Neuronal stem cell (in vitro differentiated cells): ENCODE results near the gene IKZF2.

ENCODE experiments used
- DNase-seq: peaks from one replicate; pipeline ENCODE4 v3.0.0-alpha.2; 2013; ENCODE audit warnings: low spot score
- H2AFZ ChIP-seq: one replicate; pipeline ENCODE4 v1.6.1; 2013; ENCODE audit warnings: mild to moderate bottlenecking, low read length, inconsistent platforms
- H2AK5ac ChIP-seq: 2 replicates; pipeline ENCODE4 v1.6.1; 2013; ENCODE audit warnings: low read depth, mild to moderate bottlenecking, inconsistent platforms, low read length, moderate library complexity, mixed read lengths
- H2BK120ac ChIP-seq: 2 replicates; pipeline ENCODE4 v1.6.1; 2013; ENCODE audit warnings: low read depth, mild to moderate bottlenecking, inconsistent platforms, low read length, moderate library complexity, mixed read lengths
- H2BK12ac ChIP-seq: one replicate; pipeline ENCODE4 v1.6.1; 2013; ENCODE audit warnings: low read length, inconsistent platforms
- H2BK15ac ChIP-seq: 2 replicates; pipeline ENCODE4 v1.6.1; 2013; ENCODE audit warnings: mild to moderate bottlenecking, low read length, inconsistent platforms, mixed read lengths
- H2BK5ac ChIP-seq: one replicate; pipeline ENCODE4 v1.6.1; 2013; ENCODE audit warnings: inconsistent platforms, mild to moderate bottlenecking, low read length, moderate library complexity
- H3K14ac ChIP-seq: one replicate; pipeline ENCODE4 v1.6.1; 2013; ENCODE audit warnings: low read length, inconsistent platforms
- H3K18ac ChIP-seq: 2 replicates; pipeline ENCODE4 v1.6.1; 2013; ENCODE audit warnings: low read length, inconsistent platforms
- H3K23ac ChIP-seq: 2 replicates; pipeline ENCODE4 v1.6.1; 2013; ENCODE audit warnings: low read depth, mild to moderate bottlenecking, mixed read lengths, low read length, inconsistent platforms; ENCODE audit not compliant: poor library complexity
- H3K27ac ChIP-seq: replicated peaks from 3 replicates; pipeline ENCODE4 v1.5.1; 2013; ENCODE audit warnings: low read length, inconsistent platforms
- H3K27me3 ChIP-seq, 3 experiments: 2 replicates each; pipeline ENCODE4 v1.6.1; 2013; ENCODE audit warnings: low read length in 3 of 3, mild to moderate bottlenecking in 2 of 3, inconsistent platforms in 1 of 3, low read depth in 1 of 3, mixed read lengths in 1 of 3, moderate library complexity in 1 of 3; ENCODE audit not compliant: control insufficient read depth in 3 of 3, insufficient read depth in 3 of 3
- H3K36me3 ChIP-seq, 2 donors: replicated peaks in 1 of 2; 2 replicates each; pipeline ENCODE4 v1.6.1; 2013; ENCODE audit warnings: low read length in 2 of 2; ENCODE audit not compliant: control insufficient read depth in 2 of 2, insufficient read depth in 2 of 2
- H3K4ac ChIP-seq: 2 replicates; pipeline ENCODE4 v1.6.1; 2013; ENCODE audit warnings: inconsistent platforms, mild to moderate bottlenecking, low read length, moderate library complexity
- H3K4me1 ChIP-seq, 2 donors: 1 replicate in 1 of 2; 2 replicates in 1 of 2; pipeline ENCODE4 v1.6.1; 2013; ENCODE audit warnings: low read length in 2 of 2, low read depth in 1 of 2; ENCODE audit not compliant: control insufficient read depth in 2 of 2, insufficient read depth in 1 of 2
- H3K4me2 ChIP-seq: one replicate; pipeline ENCODE4 v1.6.1; 2013; ENCODE audit warnings: mild to moderate bottlenecking, low read length, inconsistent platforms; ENCODE audit not compliant: insufficient read depth, poor library complexity, severe bottlenecking
- H3K4me3 ChIP-seq, 2 donors: 2 replicates each; pipeline ENCODE4 v1.5.1; 2013; ENCODE audit warnings: low read length in 2 of 2, mild to moderate bottlenecking in 2 of 2, inconsistent platforms in 1 of 2, moderate library complexity in 1 of 2
- H3K79me1 ChIP-seq: one replicate; pipeline ENCODE4 v1.6.1; 2013; ENCODE audit warnings: low read depth, mild to moderate bottlenecking, inconsistent platforms, low read length, moderate library complexity
- H3K9ac ChIP-seq: one replicate; pipeline ENCODE4 v1.6.1; 2013; ENCODE audit warnings: mild to moderate bottlenecking, low read depth, low read length, inconsistent platforms; ENCODE audit not compliant: poor library complexity
- H3K9me3 ChIP-seq, 2 donors: replicated peaks in 1 of 2; 2 replicates each; pipeline versions ENCODE3 to v1.6.1; 2013; ENCODE audit warnings: low read length in 2 of 2, mild to moderate bottlenecking in 2 of 2, inconsistent platforms in 1 of 2, low read depth in 1 of 2, mixed read lengths in 1 of 2, moderate library complexity in 1 of 2; ENCODE audit not compliant: control insufficient read depth in 2 of 2, insufficient read depth in 1 of 2
- H4K8ac ChIP-seq: one replicate; pipeline ENCODE4 v1.6.1; 2013; ENCODE audit warnings: low read depth, mild to moderate bottlenecking, inconsistent platforms, low read length, moderate library complexity
- H4K91ac ChIP-seq: one replicate; pipeline ENCODE4 v1.6.1; 2013; ENCODE audit warnings: low read length, low read depth, mild to moderate bottlenecking, inconsistent platforms; ENCODE audit not compliant: poor library complexity
- WGBS, 2 donors: extraction: QIAGEN DNeasy Blood & Tissue Kit; methylation state at CpG; one replicate each; pipeline ENCODE4 v1.1.7; 2013; ENCODE audit warnings: missing lambda C conversion rate in 2 of 2, mixed read lengths in 1 of 2; ENCODE audit not compliant: insufficient read length in 2 of 2, insufficient replicate concordance in 1 of 2; ENCODE audit errors: extremely low coverage in 2 of 2; 5-methylcytosine and 5-hydroxymethylcytosine counted together

IKZF2 gene

GRCh38 chr2:213046431-213046830, 105.0 kb downstream of the IKZF2 start:
- no peak overlapping the region for H3K9ac ChIP-seq
- no peak overlapping the region for H3K23ac ChIP-seq
- H4K8ac ChIP-seq = no peak overlapping the region
- H2AFZ ChIP-seq = no peak overlapping the region
- H3K27ac ChIP-seq = no peak overlapping the region
- H3K36me3 ChIP-seq = peaks cover 7 to 53% of the 10 kb centered on the region in 2 donors
- H2BK15ac ChIP-seq = no peak overlapping the region
- no peak overlapping the region for H2AK5ac ChIP-seq
- H2BK120ac ChIP-seq = no peak overlapping the region
- H4K91ac ChIP-seq = no peak overlapping the region
- no peak overlapping the region for H3K4ac ChIP-seq
- H2BK12ac ChIP-seq = no peak overlapping the region
- H3K4me1 ChIP-seq = no peaks in the 10 kb centered on the region
- no CpG with 5 or more reads among the region's 1 CpG for WGBS, 2 donors
- no peak overlapping the region for H3K14ac ChIP-seq
- no peak overlapping the region for H3K18ac ChIP-seq
- DNase-seq = no peak
- H3K9me3 ChIP-seq = peaks cover 6 to 22% of the 10 kb centered on the region in 2 donors
- no peak overlapping the region for H3K4me2 ChIP-seq
- no peak overlapping the region for H2BK5ac ChIP-seq
- H3K4me3 ChIP-seq = no peak overlapping the region
- no peaks in the 10 kb centered on the region for H3K27me3 ChIP-seq
- H3K79me1 ChIP-seq = peaks cover 2% of the 10 kb centered on the region

DNA sequence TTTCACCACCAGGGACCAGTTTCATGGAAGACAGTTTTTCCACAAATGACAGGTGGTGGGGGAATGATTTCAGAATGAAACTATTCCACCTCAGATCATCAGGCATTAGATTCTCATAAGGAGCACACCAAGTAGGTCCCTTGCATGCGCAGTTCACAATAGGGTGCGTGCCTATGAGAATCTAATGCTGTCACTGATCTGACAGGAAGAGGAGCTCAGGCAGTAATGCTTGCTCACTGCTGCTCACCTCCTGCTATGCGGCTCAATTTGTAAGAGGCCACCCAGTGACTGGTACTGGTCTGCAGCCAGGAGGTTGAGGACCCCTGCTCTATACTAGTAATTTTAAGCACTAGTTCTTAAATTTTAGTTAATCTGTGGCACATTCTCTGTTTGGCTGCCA, 107.8 kb downstream of the IKZF2 start:
- no peak overlapping the region for H3K23ac ChIP-seq
- H2AK5ac ChIP-seq = no peak overlapping the region
- H3K36me3 ChIP-seq = peaks cover 5 to 43% of the 10 kb centered on the region in 2 donors
- no peak overlapping the region for H3K4me2 ChIP-seq
- no peak overlapping the region for H3K18ac ChIP-seq
- H3K27ac ChIP-seq = no peak overlapping the region
- peak overlapping the region; percentile 75 for H3K14ac ChIP-seq
- H2BK120ac ChIP-seq = no peak overlapping the region
- no peak overlapping the region for H3K4ac ChIP-seq
- H3K4me3 ChIP-seq = no peak overlapping the region
- no peak overlapping the region for H2BK15ac ChIP-seq
- DNase-seq = no peak
- H4K8ac ChIP-seq = no peak overlapping the region
- H3K27me3 ChIP-seq = no peaks in the 10 kb centered on the region
- no peak overlapping the region for H2AFZ ChIP-seq
- H3K9ac ChIP-seq = no peak overlapping the region
- no peak overlapping the region for H4K91ac ChIP-seq
- H2BK5ac ChIP-seq = no peak overlapping the region
- H3K9me3 ChIP-seq = peaks cover 6 to 22% of the 10 kb centered on the region in 2 donors
- H2BK12ac ChIP-seq = no peak overlapping the region
- no CpG with 5 or more reads among the region's 3 CpGs for WGBS, 2 donors
- H3K4me1 ChIP-seq = no peaks in the 10 kb centered on the region
- H3K79me1 ChIP-seq = no peaks in the 10 kb centered on the region

DNA sequence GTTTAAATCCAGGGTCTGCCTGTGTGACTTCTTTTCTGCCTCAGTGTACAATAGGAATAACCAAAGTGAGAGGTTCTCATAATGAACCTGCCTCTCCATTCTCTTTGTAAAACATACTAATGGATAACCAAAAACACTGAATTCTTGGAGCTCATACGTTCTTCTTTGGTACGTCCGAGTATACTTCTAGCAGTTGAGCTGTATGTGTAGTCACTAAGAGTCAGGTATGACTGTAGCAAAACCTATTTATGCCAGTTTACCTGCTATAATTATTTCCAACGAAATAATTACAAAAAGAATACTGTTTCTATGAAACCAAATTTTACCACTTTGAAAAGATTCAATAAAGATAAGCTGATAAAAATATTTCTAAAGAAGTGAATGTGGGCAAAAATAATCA, 109.2 kb downstream of the IKZF2 start:
- Histone ChIP-seq H3K4me3 (no peak overlapping the region), H4K91ac (no peak overlapping the region), H3K27me3 (no peaks in the 10 kb centered on the region), H2BK5ac (no peak overlapping the region), H3K14ac (no peak overlapping the region), H3K18ac (no peak overlapping the region), H2AFZ (no peak overlapping the region), H4K8ac (no peak overlapping the region), H3K9ac (no peak overlapping the region), H2BK15ac (no peak overlapping the region), H3K27ac (no peak overlapping the region), H2BK12ac (no peak overlapping the region), H3K4ac (no peak overlapping the region), H3K9me3 (peaks cover 8 to 22% of the 10 kb centered on the region in 2 donors), H3K36me3 (peaks cover 6 to 36% of the 10 kb centered on the region in 2 donors), H3K79me1 (no peaks in the 10 kb centered on the region), H3K4me2 (no peak overlapping the region), H2BK120ac (no peak overlapping the region), H2AK5ac (no peak overlapping the region), H3K23ac (no peak overlapping the region), H3K4me1 (peaks cover 0 to 1% of the 10 kb centered on the region in 2 donors)
- DNase-seq = no peak
- no CpG with 5 or more reads among the region's 4 CpGs for WGBS, 2 donors

GRCh38 chr2:213036836-213037235, 114.6 kb downstream of the IKZF2 start:
- H3K4me2 ChIP-seq = no peak overlapping the region
- no peak overlapping the region for H3K18ac ChIP-seq
- H3K27me3 ChIP-seq = no peaks in the 10 kb centered on the region
- no peak overlapping the region for H2BK120ac ChIP-seq
- H3K27ac ChIP-seq = no peak overlapping the region
- peaks cover 0 to 1% of the 10 kb centered on the region in 2 donors for H3K9me3 ChIP-seq
- no peak overlapping the region for H3K9ac ChIP-seq
- no peak overlapping the region for H2AFZ ChIP-seq
- DNase-seq = no peak
- no peak overlapping the region for H4K8ac ChIP-seq
- no peak overlapping the region for H2AK5ac ChIP-seq
- H3K4ac ChIP-seq = no peak overlapping the region
- no peak overlapping the region for H3K23ac ChIP-seq
- no peak overlapping the region for H2BK5ac ChIP-seq
- no peak overlapping the region for H4K91ac ChIP-seq
- H3K79me1 ChIP-seq = no peaks in the 10 kb centered on the region
- WGBS, 2 donors = no CpG with 5 or more reads among the region's 1 CpG
- peaks cover 0 to 1% of the 10 kb centered on the region in 2 donors for H3K4me1 ChIP-seq
- H3K36me3 ChIP-seq = peaks cover 1 to 9% of the 10 kb centered on the region in 2 donors
- no peak overlapping the region for H2BK12ac ChIP-seq
- no peak overlapping the region for H2BK15ac ChIP-seq
- no peak overlapping the region for H3K14ac ChIP-seq
- no peak overlapping the region for H3K4me3 ChIP-seq
